ENCODE results near the gene MMP8.
"Not testable (repeated sequence)": the region's sequence is repeated elsewhere in the genome, so short reads cannot be mapped to it uniquely, and the experiment has no call there.

MMP8 gene

DNA sequence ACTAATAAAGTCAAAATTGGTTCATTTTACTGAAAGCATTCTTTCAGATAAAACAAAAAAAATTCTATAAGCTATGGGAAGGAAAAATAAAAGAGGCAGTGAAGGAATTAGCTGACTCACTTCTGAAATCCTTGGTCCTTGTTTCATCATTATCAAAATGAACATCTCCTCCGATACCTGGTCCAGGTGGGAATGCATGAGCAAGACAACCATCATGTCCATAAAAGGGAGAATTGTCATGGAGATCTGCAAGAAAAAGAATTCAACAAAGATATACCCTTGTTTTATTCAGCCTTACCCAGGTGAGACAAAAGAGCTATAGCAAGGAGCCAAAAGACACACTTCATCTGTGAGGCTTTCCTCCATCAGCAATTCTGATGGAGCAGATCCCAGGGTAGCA, 28.5 kb upstream of the MMP8 start:
- Histone ChIP-seq H3K36me3 (ENCODE audit: control insufficient read depth, insufficient read depth, low read length) (no peaks in the 10 kb centered on the region), H3K9me3 (ENCODE audit: control insufficient read depth, low read length) (no peaks in the 10 kb centered on the region), H3K4me1 (ENCODE audit: control insufficient read depth, insufficient read depth, low read length, poor library complexity, severe bottlenecking) (no peaks in the 10 kb centered on the region), H3K27ac (ENCODE audit: low read depth, low read length, severe bottlenecking) (no peak overlapping the region), H3K4me3 (ENCODE audit: extremely low read depth, insufficient read depth, low read length, poor library complexity, severe bottlenecking) (no peak overlapping the region)
- WGBS, 2 experiments (ENCODE audit: insufficient coverage in 2 of 2): 100% methylated on average over 1 of the region's 1 CpG; no CpG with 5 or more reads in 1 of the 2 experiments

DNA sequence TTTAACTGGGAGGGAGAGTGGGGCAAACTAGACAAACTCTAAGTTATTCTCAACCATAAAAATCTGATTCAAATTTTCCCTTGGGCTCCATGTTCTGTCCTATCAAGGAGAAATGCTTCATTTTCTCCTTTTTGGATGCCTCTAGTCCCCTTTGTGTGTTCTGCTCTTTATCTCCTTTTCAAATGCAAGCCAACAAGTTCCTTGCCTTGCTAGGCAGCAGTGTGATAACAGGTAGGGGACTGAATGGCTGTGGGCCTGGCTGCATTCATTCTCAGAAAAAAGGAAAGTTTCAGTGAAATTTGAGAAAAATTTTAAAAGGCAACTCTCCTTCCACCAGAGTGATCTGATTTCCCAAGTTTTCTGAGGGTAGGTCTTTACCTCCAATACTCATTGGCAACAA, 26.9 kb upstream of the MMP8 start:
- Histone ChIP-seq H3K27ac (ENCODE audit: low read depth, low read length, severe bottlenecking) (no peak overlapping the region), H3K4me3 (ENCODE audit: extremely low read depth, insufficient read depth, low read length, poor library complexity, severe bottlenecking) (no peak overlapping the region), H3K36me3 (ENCODE audit: control insufficient read depth, insufficient read depth, low read length) (no peaks in the 10 kb centered on the region), H3K9me3 (ENCODE audit: control insufficient read depth, low read length) (no peaks in the 10 kb centered on the region), H3K4me1 (ENCODE audit: control insufficient read depth, insufficient read depth, low read length, poor library complexity, severe bottlenecking) (no peaks in the 10 kb centered on the region)

DNA sequence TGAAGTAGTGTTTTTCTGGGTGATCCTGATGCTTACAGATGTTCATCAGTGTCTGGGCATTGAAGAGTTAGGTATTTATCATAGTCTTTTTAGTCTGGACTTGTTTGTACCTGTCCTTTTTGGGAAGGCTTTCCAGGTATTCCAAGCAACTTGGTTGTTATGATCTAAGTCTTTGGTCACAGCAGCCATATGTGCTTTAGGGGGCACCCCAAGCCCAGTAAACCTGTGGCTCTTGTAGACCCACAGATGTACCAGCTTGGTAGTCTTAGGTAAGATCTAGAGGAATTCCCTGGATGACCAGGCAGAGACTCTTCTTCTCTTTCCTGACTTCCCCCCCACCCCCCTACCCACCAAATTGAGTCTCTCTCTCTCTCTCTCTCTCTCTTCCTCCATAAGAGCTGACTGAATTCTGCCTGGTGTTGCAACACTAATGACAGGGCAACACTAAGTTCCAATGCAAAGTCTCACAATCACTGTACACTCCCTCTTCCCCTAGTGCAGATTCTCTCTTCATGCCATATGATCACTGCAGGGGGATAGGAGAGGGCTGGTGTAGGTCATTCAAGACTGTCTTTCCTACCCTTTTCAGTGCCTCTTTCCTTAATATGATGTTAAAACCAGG, 24.5 kb upstream of the MMP8 start:
- Histone ChIP-seq H3K4me1 (ENCODE audit: control insufficient read depth, insufficient read depth, low read length, poor library complexity, severe bottlenecking) (no peaks in the 10 kb centered on the region), H3K36me3 (ENCODE audit: control insufficient read depth, insufficient read depth, low read length) (no peaks in the 10 kb centered on the region), H3K4me3 (ENCODE audit: extremely low read depth, insufficient read depth, low read length, poor library complexity, severe bottlenecking) (no peak overlapping the region), H3K27ac (ENCODE audit: low read depth, low read length, severe bottlenecking) (no peak overlapping the region), H3K9me3 (ENCODE audit: control insufficient read depth, low read length) (no peaks in the 10 kb centered on the region)

DNA sequence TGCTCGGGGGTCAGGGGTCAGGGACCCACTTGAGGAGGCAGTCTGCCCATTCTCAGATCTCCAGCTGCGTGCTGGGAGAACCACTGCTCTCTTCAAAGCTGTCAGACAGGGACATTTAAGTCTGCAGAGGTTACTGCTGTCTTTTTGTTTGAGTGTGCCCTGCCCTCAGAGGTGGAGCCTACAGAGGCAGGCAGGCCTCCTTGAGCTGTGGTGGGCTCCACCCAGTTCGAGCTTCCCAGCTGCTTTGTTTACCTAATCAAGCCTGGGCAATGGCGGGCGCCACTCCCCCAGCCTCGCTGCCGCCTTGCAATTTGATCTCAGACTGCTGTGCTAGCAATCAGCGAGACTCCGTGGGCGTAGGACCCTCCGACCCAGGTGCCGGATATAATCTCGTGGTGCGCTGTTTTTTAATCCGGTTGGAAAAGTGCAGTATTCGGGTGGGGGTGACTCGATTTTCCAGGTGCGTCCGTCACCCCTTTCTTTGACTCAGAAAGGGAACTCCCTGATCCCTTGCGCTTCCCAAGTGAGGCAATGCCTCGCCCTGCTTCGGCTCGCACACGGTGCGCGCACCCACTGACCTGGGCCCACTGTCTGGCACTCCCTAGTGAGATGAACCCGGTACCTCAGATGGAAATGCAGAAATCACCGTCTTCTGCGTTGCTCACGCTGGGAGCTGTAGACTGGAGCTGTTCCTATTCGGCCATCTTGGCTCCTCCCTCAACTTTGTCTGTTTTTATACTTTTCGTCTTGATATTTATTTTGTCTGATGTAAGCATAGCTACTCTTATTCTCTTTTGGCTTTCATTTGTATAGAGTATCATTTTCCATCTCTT, 22.2 kb upstream of the MMP8 start:
- WGBS, 2 experiments (ENCODE audit: insufficient coverage in 2 of 2): 78 to 86% methylated on average over 14 to 23 of the region's 32 CpGs
- not testable (repeated sequence) for H3K4me3 ChIP-seq (ENCODE audit: extremely low read depth, insufficient read depth, low read length, poor library complexity, severe bottlenecking); H3K4me1 ChIP-seq (ENCODE audit: control insufficient read depth, insufficient read depth, low read length, poor library complexity, severe bottlenecking); H3K36me3 ChIP-seq (ENCODE audit: control insufficient read depth, insufficient read depth, low read length); H3K27ac ChIP-seq (ENCODE audit: low read depth, low read length, severe bottlenecking); H3K9me3 ChIP-seq (ENCODE audit: control insufficient read depth, low read length)

DNA sequence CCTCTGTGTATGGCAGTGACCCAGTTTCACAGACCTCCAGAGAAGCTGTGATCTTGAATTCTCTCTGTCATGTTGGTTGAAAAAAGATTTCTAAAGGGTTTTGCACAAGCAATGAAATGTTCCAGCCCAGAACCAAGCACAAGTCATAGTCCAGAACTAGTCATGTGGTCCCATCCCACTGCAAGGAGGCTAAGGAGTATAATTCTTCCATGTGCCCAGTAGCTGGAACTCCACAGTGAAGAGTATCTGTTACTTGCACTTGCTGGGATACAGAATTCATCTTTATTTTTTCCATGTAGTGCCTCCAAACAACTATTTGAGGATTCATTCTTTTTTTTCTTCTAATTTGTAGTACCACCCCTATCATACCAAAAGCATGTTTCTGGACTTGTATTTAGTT, 9.9 kb upstream of the MMP8 start:
- no peaks in the 10 kb centered on the region for H3K4me1 ChIP-seq (ENCODE audit: control insufficient read depth, insufficient read depth, low read length, poor library complexity, severe bottlenecking)
- no peak overlapping the region for H3K27ac ChIP-seq (ENCODE audit: low read depth, low read length, severe bottlenecking)
- no peaks in the 10 kb centered on the region for H3K9me3 ChIP-seq (ENCODE audit: control insufficient read depth, low read length)
- H3K36me3 ChIP-seq (ENCODE audit: control insufficient read depth, insufficient read depth, low read length): no peaks in the 10 kb centered on the region
- H3K4me3 ChIP-seq (ENCODE audit: extremely low read depth, insufficient read depth, low read length, poor library complexity, severe bottlenecking): no peak overlapping the region

DNA sequence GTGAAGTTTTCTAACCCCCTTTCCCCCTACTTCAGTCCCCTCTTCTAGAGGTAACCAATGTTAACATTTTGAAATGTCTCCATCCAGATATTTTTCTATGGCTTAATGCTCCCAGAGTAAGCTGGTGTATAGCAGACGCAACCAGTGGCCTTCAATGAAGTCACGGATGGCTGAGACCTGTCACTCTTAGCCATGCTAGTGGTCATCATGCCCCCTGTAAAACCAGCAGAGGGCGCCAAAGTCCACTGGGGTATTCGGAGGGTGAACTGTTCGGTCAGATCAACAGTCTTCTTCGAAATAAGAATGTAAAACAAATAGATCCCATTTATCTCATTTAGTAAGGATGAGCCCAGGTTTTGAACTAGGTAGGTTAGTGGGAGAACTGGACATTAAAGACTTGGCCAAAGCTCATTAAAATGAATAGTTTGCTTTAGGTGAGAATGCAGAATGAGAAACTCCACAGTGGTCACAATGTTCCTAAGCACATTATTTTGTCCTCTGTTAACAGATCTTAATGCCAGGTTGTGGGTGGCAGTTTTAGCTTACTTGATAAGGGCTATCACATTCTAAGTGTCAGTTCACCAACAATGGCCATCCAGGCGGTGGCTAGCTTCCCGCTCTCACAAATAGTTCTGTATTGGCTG, 8.6 kb upstream of the MMP8 start:
- Histone ChIP-seq H3K4me1 (ENCODE audit: control insufficient read depth, insufficient read depth, low read length, poor library complexity, severe bottlenecking) (no peaks in the 10 kb centered on the region), H3K27ac (ENCODE audit: low read depth, low read length, severe bottlenecking) (no peak overlapping the region), H3K36me3 (ENCODE audit: control insufficient read depth, insufficient read depth, low read length) (no peaks in the 10 kb centered on the region), H3K9me3 (ENCODE audit: control insufficient read depth, low read length) (no peaks in the 10 kb centered on the region), H3K4me3 (ENCODE audit: extremely low read depth, insufficient read depth, low read length, poor library complexity, severe bottlenecking) (no peak overlapping the region)
- 37 to 58% methylated on average over 3 to 4 of the region's 8 CpGs for WGBS, 2 experiments (ENCODE audit: insufficient coverage in 2 of 2)

DNA sequence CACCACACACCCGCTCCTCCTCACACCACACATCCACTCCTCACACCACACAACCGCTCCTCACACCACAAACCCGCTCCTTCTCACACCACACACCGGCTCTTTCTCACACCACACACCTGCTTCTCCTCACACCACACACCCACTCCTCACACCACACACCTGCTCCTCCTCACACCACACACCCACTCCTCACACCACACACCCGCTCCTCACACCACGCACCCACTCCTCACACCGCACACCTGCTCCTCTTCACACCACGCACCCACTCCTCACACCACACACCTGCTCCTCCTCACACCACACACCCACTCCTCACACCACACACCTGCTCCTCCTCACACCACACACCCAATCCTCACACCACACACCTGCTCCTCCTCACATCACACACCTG, 6.2 kb upstream of the MMP8 start:
- not testable (repeated sequence) for H3K36me3 ChIP-seq (ENCODE audit: control insufficient read depth, insufficient read depth, low read length); H3K27ac ChIP-seq (ENCODE audit: low read depth, low read length, severe bottlenecking); H3K4me3 ChIP-seq (ENCODE audit: extremely low read depth, insufficient read depth, low read length, poor library complexity, severe bottlenecking); H3K9me3 ChIP-seq (ENCODE audit: control insufficient read depth, low read length); H3K4me1 ChIP-seq (ENCODE audit: control insufficient read depth, insufficient read depth, low read length, poor library complexity, severe bottlenecking)
- WGBS, 2 experiments (ENCODE audit: insufficient coverage in 2 of 2): 31 to 34% methylated on average over 5 to 6 of the region's 8 CpGs

DNA sequence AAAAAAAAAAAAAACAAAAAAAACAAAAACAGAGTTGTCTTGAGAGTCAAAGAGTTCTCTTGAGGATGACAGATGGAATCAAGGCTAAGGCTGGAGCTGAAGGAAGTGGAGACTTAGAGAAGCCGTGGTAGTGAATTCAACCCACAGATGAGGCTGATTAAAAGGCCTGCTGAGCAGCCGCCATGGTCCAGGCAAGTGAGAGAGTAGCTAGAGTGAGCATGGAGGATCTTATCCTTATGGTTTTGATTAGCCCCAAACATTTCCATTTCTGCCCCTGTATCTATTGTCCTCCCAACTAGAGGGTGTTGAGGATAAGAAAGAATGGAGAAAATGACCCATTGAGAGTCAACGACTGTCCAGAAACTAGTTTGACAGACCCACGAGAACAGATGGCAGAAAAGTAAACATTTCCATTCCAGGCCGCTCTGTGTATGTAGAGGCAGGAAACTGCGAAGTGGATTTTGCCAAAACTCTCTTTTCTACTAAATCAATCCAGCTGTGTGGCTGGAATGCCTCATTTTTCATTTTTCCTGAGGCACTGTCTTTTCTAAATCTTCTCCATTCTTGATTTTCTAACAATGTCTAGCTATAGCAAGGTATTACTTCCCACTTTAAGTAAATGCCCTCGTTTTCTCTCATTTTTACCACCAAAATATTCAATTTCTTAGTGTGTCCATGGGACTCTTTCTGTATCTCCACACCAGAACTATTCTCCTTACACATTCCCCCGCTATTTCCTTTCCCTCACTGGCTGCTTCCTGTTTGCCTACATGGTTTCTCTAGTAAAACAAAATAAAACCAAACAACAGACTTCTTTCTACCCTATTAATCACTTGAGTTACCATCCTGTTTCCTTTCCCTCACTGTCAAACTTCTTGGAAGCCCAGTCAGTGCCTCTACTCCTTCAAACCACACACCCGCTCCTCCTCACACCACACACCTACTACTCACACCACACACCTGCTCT, 5.4 kb upstream of the MMP8 start:
- H3K4me3 ChIP-seq (ENCODE audit: extremely low read depth, insufficient read depth, low read length, poor library complexity, severe bottlenecking): no peak overlapping the region
- H3K36me3 ChIP-seq (ENCODE audit: control insufficient read depth, insufficient read depth, low read length): no peaks in the 10 kb centered on the region
- no peaks in the 10 kb centered on the region for H3K9me3 ChIP-seq (ENCODE audit: control insufficient read depth, low read length)
- H3K27ac ChIP-seq (ENCODE audit: low read depth, low read length, severe bottlenecking): peak overlapping the region; percentile 51
- 89 to 90% methylated on average over 6 to 8 of the region's 9 CpGs for WGBS, 2 experiments (ENCODE audit: insufficient coverage in 2 of 2)
- no peaks in the 10 kb centered on the region for H3K4me1 ChIP-seq (ENCODE audit: control insufficient read depth, insufficient read depth, low read length, poor library complexity, severe bottlenecking)

DNA sequence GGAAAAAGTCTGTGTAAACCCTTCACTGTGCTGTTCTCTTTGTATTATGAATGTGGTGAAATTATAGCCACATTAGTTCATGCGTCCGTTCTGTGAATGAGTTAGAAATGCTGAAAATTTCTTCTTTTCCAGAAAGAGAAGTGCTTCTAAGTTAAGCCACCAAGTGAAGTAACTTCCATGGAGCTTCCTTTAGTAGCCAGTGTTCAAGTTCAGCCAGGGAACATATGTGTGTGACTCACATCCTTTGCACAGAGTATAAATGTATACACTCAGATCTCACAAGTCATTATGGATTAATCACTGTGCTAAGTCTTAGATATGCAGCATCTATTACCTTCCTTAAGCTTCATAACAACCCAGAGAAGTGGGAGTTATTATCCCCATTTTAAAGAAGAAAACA, 3.1 kb upstream of the MMP8 start:
- Histone ChIP-seq H3K4me1 (ENCODE audit: control insufficient read depth, insufficient read depth, low read length, poor library complexity, severe bottlenecking) (no peaks in the 10 kb centered on the region), H3K27ac (ENCODE audit: low read depth, low read length, severe bottlenecking) (no peak overlapping the region), H3K9me3 (ENCODE audit: control insufficient read depth, low read length) (no peaks in the 10 kb centered on the region), H3K4me3 (ENCODE audit: extremely low read depth, insufficient read depth, low read length, poor library complexity, severe bottlenecking) (no peak overlapping the region), H3K36me3 (ENCODE audit: control insufficient read depth, insufficient read depth, low read length) (no peaks in the 10 kb centered on the region)
- 94 to 100% methylated on average over 1 to 2 of the region's 2 CpGs for WGBS, 2 experiments (ENCODE audit: insufficient coverage in 2 of 2)

DNA sequence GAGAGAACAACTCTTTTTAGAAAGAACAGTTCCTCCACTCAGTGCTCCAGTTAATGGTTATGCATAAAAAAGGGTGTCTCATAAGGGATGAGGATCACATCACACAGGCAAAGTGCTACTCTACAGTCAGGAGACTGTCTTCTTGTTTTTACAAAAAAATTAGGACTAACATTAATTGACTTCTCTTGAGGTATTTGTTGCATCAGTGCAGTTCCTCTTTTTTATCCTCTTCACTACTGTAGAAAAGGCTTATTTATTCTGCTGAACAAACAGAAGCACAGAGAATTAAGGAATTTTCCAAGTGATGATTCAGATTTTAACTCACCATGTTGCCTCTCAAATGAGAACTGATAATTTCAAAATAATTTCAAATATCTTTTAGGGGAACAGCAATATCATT, 1.9 kb downstream of the MMP8 start:
- H3K4me3 ChIP-seq (ENCODE audit: extremely low read depth, insufficient read depth, low read length, poor library complexity, severe bottlenecking): no peak overlapping the region
- H3K27ac ChIP-seq (ENCODE audit: low read depth, low read length, severe bottlenecking): no peak overlapping the region
- no peaks in the 10 kb centered on the region for H3K4me1 ChIP-seq (ENCODE audit: control insufficient read depth, insufficient read depth, low read length, poor library complexity, severe bottlenecking)
- no peaks in the 10 kb centered on the region for H3K9me3 ChIP-seq (ENCODE audit: control insufficient read depth, low read length)
- H3K36me3 ChIP-seq (ENCODE audit: control insufficient read depth, insufficient read depth, low read length): no peaks in the 10 kb centered on the region

Measured in mesodermal cell (in vitro differentiated cells).